Measurements from ENCODE around the gene RPP38. TPM values are rescaled to one million over a fixed set of nuclear protein-coding genes. Genes with fewer than 3 reads are reported as not detected.

RPP38 gene
- total and polyA plus RNA-seq, 2 of the 8 experiments (the other 6 are each of a cell fraction or from before 2014, with no cell fraction given) = 20.8 to 23.3 TPM

GRCh38 chr10:15124190-15124589, 27.0 kb downstream of the RPP38 start:
- Histone ChIP-seq H4K5ac (ENCODE audit: insufficient read length, low read depth, low read length) (no peak overlapping the region), H3K4me2 (ENCODE audit: insufficient read depth in 1 of 2, low read depth in 2 of 2, low read length in 2 of 2) (no peak overlapping the region), H3K14ac (ENCODE audit: insufficient read length) (no peak overlapping the region), H4K8ac (ENCODE audit: extremely low read depth, insufficient read depth, low read length) (no peak overlapping the region), H3K18ac (ENCODE audit: extremely low read depth, low read length) (no peak overlapping the region), H2BK20ac (ENCODE audit: low read length) (no peak overlapping the region), H2BK120ac (replicated peaks; ENCODE audit: low read depth, low read length) (no peak overlapping the region), H3K27me3 (replicated peaks in 1 of 4; ENCODE audit: control insufficient read depth in 3 of 4, extremely low read depth in 1 of 4, insufficient read depth in 3 of 4, low read length in 3 of 4) (no peaks in the 10 kb centered on the region), H3K36me3 (ENCODE audit: control insufficient read depth in 2 of 4, insufficient read depth in 4 of 4, low read length in 3 of 4) (peaks cover 0 to 16% (median 3%) of the 10 kb centered on the region in 4 experiments; a peak in 5 of 8 replicates), H3K56ac (replicated peaks; ENCODE audit: insufficient read length, low read depth, low read length) (no peak overlapping the region), H4K91ac (replicated peaks; ENCODE audit: insufficient read length, low read length) (no peak overlapping the region), H2BK5ac (ENCODE audit: low read depth, low read length) (no peak overlapping the region), H3K79me1 (ENCODE audit: low read depth, low read length) (no peaks in the 10 kb centered on the region), H4K20me1 (replicated peaks in 1 of 2; ENCODE audit: control insufficient read depth in 1 of 2, insufficient read depth in 2 of 2, low read length in 2 of 2) (no peaks in the 10 kb centered on the region), H3K79me2 (ENCODE audit: control insufficient read depth in 1 of 2, insufficient read depth in 2 of 2, low read length in 2 of 2) (no peaks in the 10 kb centered on the region), H3K23me2 (ENCODE audit: low read depth, low read length) (no peaks in the 10 kb centered on the region), H3K27ac (ENCODE audit: low read depth, low read length) (no peak overlapping the region), H2AFZ (ENCODE audit: low read length) (no peak overlapping the region), H3K9me3 (ENCODE audit: insufficient read depth in 2 of 2, low read depth in 1 of 2, low read length in 1 of 2) (no peaks in the 10 kb centered on the region), H2AK5ac (ENCODE audit: low read depth, low read length) (no peak overlapping the region), H3K4me3 (ENCODE audit: extremely low read depth in 1 of 4, insufficient read depth in 2 of 4, low read depth in 3 of 4, low read length in 4 of 4) (no peak overlapping the region), H2BK12ac (ENCODE audit: low read depth, low read length) (no peak overlapping the region), H2BK15ac (ENCODE audit: low read length) (no peak overlapping the region), H3K9ac (replicated peaks in 1 of 4; ENCODE audit: extremely low read depth in 1 of 4, low read depth in 3 of 4, low read length in 3 of 4) (no peak overlapping the region), H3K4me1 (replicated peaks in 1 of 4; ENCODE audit: control insufficient read depth in 3 of 4, insufficient read depth in 4 of 4, low read length in 3 of 4) (no peaks in the 10 kb centered on the region), H3K23ac (ENCODE audit: insufficient read length) (no peak overlapping the region), H3K4ac (replicated peaks; ENCODE audit: insufficient read length, low read depth, low read length) (no peak overlapping the region)
- TF ChIP-seq BCL11A (IDR thresholded peaks at IDR 0.05; ENCODE audit: low read depth in 2 of 2, low read length in 2 of 2) (no peak), MAX (IDR thresholded peaks at IDR 0.05) (no peak), EGR1 (IDR thresholded peaks at IDR 0.05; ENCODE audit: borderline replicate concordance, low read depth, low read length) (no peak), GTF2F1 (IDR thresholded peaks at IDR 0.05; ENCODE audit: borderline replicate concordance, low read depth, low read length) (no peak), SRF (IDR thresholded peaks at IDR 0.05; ENCODE audit: low read depth, low read length) (no peak), TBP (IDR thresholded peaks at IDR 0.05; ENCODE audit: low read depth, low read length) (no peak), HDAC2 (IDR thresholded peaks at IDR 0.05; ENCODE audit: borderline replicate concordance in 1 of 2, low read depth in 2 of 2, low read length in 2 of 2) (no peak), ZNF274 (IDR thresholded peaks at IDR 0.05; ENCODE audit: borderline replicate concordance, extremely low read depth, low read length) (no peak), JUN (IDR thresholded peaks at IDR 0.05; ENCODE audit: low read depth, low read length) (no peak)
- CTCF ChIA-PET (ENCODE audit: partially characterized antibody) = interaction anchor here (1.2 kb wide), 1 partner anchor 15 kb away, joined by 3 read pairs; no protein-coding TSS in a partner anchor
- FAIRE-seq (no peak), DNase-seq (ENCODE audit: low read depth in 1 of 2, low spot score in 2 of 2) (no peak)
- POLR2A ChIA-PET (ENCODE audit: partially characterized antibody) = no interaction called here
- 94% methylated on average over 9 of the region's 9 CpGs; no CpG with 5 or more reads in 1 of the 2 experiments for WGBS, 2 experiments (ENCODE audit: extremely low coverage in 1 of 2, insufficient coverage in 1 of 2, insufficient read length in 1 of 2, insufficient replicate concordance in 2 of 2, low coverage in 1 of 2, low lambda C conversion rate in 2 of 2, missing lambda C conversion rate in 1 of 2)
